ENCODE measurements around the gene SLC15A5. TPM values are rescaled to one million over a fixed set of nuclear protein-coding genes. Genes with fewer than 3 reads are reported as not detected.

Gene SLC15A5
- total and polyA plus RNA-seq, 4 donors = not detected

DNA sequence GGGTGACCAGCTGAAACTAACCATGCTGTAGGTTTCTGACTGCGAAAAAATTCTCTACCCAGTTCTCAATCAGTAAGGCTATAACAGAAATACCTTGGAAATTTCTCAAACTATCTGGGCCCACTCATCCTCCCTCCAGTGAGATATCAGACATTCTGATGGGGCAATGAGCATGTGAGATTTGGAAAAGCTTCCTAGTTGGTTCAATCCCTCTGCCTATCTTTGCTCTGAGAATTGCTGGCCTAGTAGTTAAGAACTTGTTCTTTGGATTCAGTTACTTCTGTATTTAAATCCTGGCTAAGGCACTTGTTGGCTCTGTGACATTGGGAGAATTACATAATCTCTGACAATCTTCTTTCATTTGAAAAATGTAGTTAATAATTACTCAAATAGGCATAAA, 119.4 kb downstream of the SLC15A5 start:
- TF ChIP-seq, protein P1, sequence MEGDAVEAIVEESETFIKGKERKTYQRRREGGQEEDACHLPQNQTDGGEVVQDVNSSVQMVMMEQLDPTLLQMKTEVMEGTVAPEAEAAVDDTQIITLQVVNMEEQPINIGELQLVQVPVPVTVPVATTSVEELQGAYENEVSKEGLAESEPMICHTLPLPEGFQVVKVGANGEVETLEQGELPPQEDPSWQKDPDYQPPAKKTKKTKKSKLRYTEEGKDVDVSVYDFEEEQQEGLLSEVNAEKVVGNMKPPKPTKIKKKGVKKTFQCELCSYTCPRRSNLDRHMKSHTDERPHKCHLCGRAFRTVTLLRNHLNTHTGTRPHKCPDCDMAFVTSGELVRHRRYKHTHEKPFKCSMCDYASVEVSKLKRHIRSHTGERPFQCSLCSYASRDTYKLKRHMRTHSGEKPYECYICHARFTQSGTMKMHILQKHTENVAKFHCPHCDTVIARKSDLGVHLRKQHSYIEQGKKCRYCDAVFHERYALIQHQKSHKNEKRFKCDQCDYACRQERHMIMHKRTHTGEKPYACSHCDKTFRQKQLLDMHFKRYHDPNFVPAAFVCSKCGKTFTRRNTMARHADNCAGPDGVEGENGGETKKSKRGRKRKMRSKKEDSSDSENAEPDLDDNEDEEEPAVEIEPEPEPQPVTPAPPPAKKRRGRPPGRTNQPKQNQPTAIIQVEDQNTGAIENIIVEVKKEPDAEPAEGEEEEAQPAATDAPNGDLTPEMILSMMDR (IDR thresholded peaks at IDR 0.05; ENCODE audit: control extremely low read depth, extremely low read depth) = no peak
- Histone ChIP-seq H3K27me3 (ENCODE audit: control insufficient read depth in 3 of 3, insufficient read depth in 3 of 3, low read length in 2 of 3) (no peaks in the 10 kb centered on the region), H3K4me1 (ENCODE audit: control insufficient read depth in 5 of 5, insufficient read depth in 5 of 5, low read length in 5 of 5) (peaks cover 0 to 4% (median 0%) of the 10 kb centered on the region in 5 donors), H3K9ac (ENCODE audit: insufficient read depth in 1 of 2, low read length in 2 of 2) (no peak overlapping the region), H3K9me3 (ENCODE audit: control insufficient read depth in 4 of 4, insufficient read depth in 3 of 4, low read length in 3 of 4) (no peaks in the 10 kb centered on the region), H3K27ac (ENCODE audit: low read depth in 1 of 2, low read length in 1 of 2) (no peak overlapping the region), H3K4me3 (no peak overlapping the region), H3K36me3 (ENCODE audit: control insufficient read depth in 4 of 4, insufficient read depth in 4 of 4, low read length in 4 of 4) (no peaks in the 10 kb centered on the region)
- ATAC-seq (ENCODE audit: insufficient read depth, low FRiP score) = no peak
- DNase-seq = no peak
- WGBS, 2 donors = 88 to 91% methylated on average over 1 of the region's 1 CpG

DNA sequence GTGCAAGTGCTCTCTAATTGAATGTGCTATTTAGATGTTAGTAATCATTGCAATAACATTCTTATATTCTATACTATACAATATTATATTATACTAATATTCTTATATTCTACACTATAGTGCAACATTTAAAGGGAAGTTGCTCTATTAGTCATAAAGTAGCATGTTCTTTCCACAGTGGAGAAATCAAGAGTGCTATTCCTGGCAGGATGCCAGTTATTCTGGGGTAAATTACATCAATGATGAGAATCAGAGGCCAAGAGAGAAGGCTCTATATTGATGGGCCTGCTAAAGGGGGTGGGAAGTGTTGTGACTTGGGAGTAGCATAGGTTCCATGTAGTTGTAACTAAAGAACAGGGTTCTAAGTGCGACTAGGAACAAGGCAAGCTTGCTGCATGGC, 121.5 kb downstream of the SLC15A5 start:
- no peak for DNase-seq
- H3K9ac ChIP-seq (ENCODE audit: insufficient read depth in 1 of 2, low read length in 2 of 2) = no peak overlapping the region
- TF ChIP-seq, protein P1 (IDR thresholded peaks at IDR 0.05; ENCODE audit: control extremely low read depth, extremely low read depth) = no peak
- no peak for ATAC-seq (ENCODE audit: insufficient read depth, low FRiP score)
- H3K27me3 ChIP-seq (ENCODE audit: control insufficient read depth in 3 of 3, insufficient read depth in 3 of 3, low read length in 2 of 3) = no peaks in the 10 kb centered on the region
- no peak overlapping the region for H3K27ac ChIP-seq (ENCODE audit: low read depth in 1 of 2, low read length in 1 of 2)
- no peaks in the 10 kb centered on the region for H3K36me3 ChIP-seq (ENCODE audit: control insufficient read depth in 4 of 4, insufficient read depth in 4 of 4, low read length in 4 of 4)
- no peaks in the 10 kb centered on the region for H3K9me3 ChIP-seq (ENCODE audit: control insufficient read depth in 4 of 4, insufficient read depth in 3 of 4, low read length in 3 of 4)
- no peak overlapping the region for H3K4me3 ChIP-seq
- WGBS, 2 donors = 85 to 92% methylated on average over 1 of the region's 1 CpG
- peaks cover 0 to 4% (median 0%) of the 10 kb centered on the region in 5 donors for H3K4me1 ChIP-seq (ENCODE audit: control insufficient read depth in 5 of 5, insufficient read depth in 5 of 5, low read length in 5 of 5)

DNA sequence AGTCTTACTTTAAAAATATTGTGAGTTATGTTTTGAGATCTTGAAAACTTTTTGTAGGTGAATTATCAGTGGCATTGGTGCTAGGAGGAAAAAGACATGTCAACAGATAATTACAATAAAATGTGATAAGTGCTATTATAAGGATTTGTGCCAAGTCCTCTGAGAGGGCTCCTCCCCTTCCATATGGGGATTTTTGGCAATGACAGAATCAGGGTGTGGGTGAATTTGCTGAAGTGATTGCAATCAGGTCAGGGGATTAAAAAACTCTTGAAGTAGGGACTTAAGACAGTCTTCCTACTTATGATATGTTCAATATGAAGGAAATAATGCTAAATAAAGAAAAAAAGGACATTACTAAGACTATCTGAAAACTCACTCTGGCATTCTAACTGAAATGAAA, 122.5 kb downstream of the SLC15A5 start:
- Histone ChIP-seq H3K9ac (ENCODE audit: insufficient read depth in 1 of 2, low read length in 2 of 2) (no peak overlapping the region), H3K4me1 (ENCODE audit: control insufficient read depth in 5 of 5, insufficient read depth in 5 of 5, low read length in 5 of 5) (peaks cover 0 to 4% (median 0%) of the 10 kb centered on the region in 5 donors), H3K36me3 (ENCODE audit: control insufficient read depth in 4 of 4, insufficient read depth in 4 of 4, low read length in 4 of 4) (no peaks in the 10 kb centered on the region), H3K9me3 (ENCODE audit: control insufficient read depth in 4 of 4, insufficient read depth in 3 of 4, low read length in 3 of 4) (no peaks in the 10 kb centered on the region), H3K4me3 (no peak overlapping the region), H3K27me3 (ENCODE audit: control insufficient read depth in 3 of 3, insufficient read depth in 3 of 3, low read length in 2 of 3) (no peaks in the 10 kb centered on the region), H3K27ac (ENCODE audit: low read depth in 1 of 2, low read length in 1 of 2) (no peak overlapping the region)
- ATAC-seq (ENCODE audit: insufficient read depth, low FRiP score) = no peak
- peak in 1 of 3 donors; percentile 11 for DNase-seq
- TF ChIP-seq, protein P1 (IDR thresholded peaks at IDR 0.05; ENCODE audit: control extremely low read depth, extremely low read depth) = no peak

Data from lung (tissue), 12 donors.